Measurements from ENCODE around the gene EPB41. TPM values are rescaled to one million over a fixed set of nuclear protein-coding genes. Genes with fewer than 3 reads are reported as not detected.

EPB41 gene
- total and polyA plus RNA-seq, 2 donors (not counting 3 experiments of a cell fraction or from before 2014, with no cell fraction given): 22.3 to 45.7 TPM

- no peak for DNase-seq (ENCODE audit: low read depth, low spot score)
- H3K79me2 ChIP-seq (ENCODE audit: control insufficient read depth, insufficient read depth, low read length): peaks cover 3% of the 10 kb centered on the region
- POLR2A ChIA-PET: no interaction called here
- H3K4me3 ChIP-seq (replicated peaks in 1 of 3; ENCODE audit: insufficient read depth in 1 of 3, low read depth in 1 of 3, low read length in 3 of 3): no peak overlapping the region
- H3K36me3 ChIP-seq (ENCODE audit: control insufficient read depth in 2 of 2, extremely low read depth in 1 of 2, insufficient read depth in 2 of 2, low read length in 2 of 2): peaks cover 0 to 4% of the 10 kb centered on the region in 2 experiments
- no peak overlapping the region for H2AFZ ChIP-seq (ENCODE audit: low read depth, low read length)
- intact Hi-C loops (cut with micrococcal nuclease) (no loop called here), dilution Hi-C loops (cut with MboI; ENCODE audit: extremely low pct_ligation_motif_present, low sequenced_read_pairs) (no loop called here)
- FAIRE-seq: no peak
- CTCF ChIA-PET: interaction anchor here (0.9 to 2.7 kb wide), 2 partner anchors 144 to 313 kb away, joined by 4 to 17 read pairs; no protein-coding TSS in a partner anchor
- TF ChIP-seq MYC (IDR thresholded peaks at IDR 0.05; ENCODE audit: low read depth, low read length) (no peak), EZH2 (IDR thresholded peaks at IDR 0.05; ENCODE audit: borderline replicate concordance, low read depth, low read length, severe bottlenecking) (no peak), FOS (IDR thresholded peaks at IDR 0.05; ENCODE audit: borderline replicate concordance, insufficient read depth, low read length) (no peak), MAX (IDR thresholded peaks at IDR 0.05; ENCODE audit: insufficient read depth, insufficient read length) (no peak), CTCF (IDR thresholded peaks at IDR 0.05; ENCODE audit: extremely low read depth in 1 of 2, insufficient read depth in 1 of 2, low read depth in 1 of 2, low read length in 2 of 2) (no peak), POLR2A (IDR thresholded peaks at IDR 0.05; ENCODE audit: low read depth, low read length) (no peak), JUN (IDR thresholded peaks at IDR 0.05; ENCODE audit: borderline replicate concordance, insufficient read depth, insufficient read length, low read depth) (no peak), POLR2AphosphoS5 (IDR thresholded peaks at IDR 0.05; ENCODE audit: insufficient read depth, low read depth, low read length) (no peak), GATA2 (IDR thresholded peaks at IDR 0.05; ENCODE audit: insufficient read depth, insufficient read length, low read depth, low read length) (no peak)
- no peaks in the 10 kb centered on the region for H3K9me3 ChIP-seq (replicated peaks; ENCODE audit: control insufficient read depth, insufficient read depth, low read length)
- no peaks in the 10 kb centered on the region for H3K27me3 ChIP-seq (ENCODE audit: control insufficient read depth in 2 of 2, insufficient read depth in 2 of 2, low read length in 2 of 2)
- H3K4me2 ChIP-seq (ENCODE audit: insufficient read depth, low read length): no peak overlapping the region
- BruUV-seq (replicated peaks): no TSS peak
- H3K9ac ChIP-seq (replicated peaks; ENCODE audit: extremely low read depth, insufficient read depth, low read length): no peak overlapping the region
- H3K9me1 ChIP-seq (replicated peaks; ENCODE audit: control insufficient read depth, extremely low read depth, insufficient read depth, low read length): no peaks in the 10 kb centered on the region
- peaks cover 18% of the 10 kb centered on the region for H3K4me1 ChIP-seq (ENCODE audit: control insufficient read depth, extremely low read depth, insufficient read depth, low read length)
- no peak overlapping the region for H3K27ac ChIP-seq (ENCODE audit: insufficient read depth, low read depth, low read length)
- no peaks in the 10 kb centered on the region for H4K20me1 ChIP-seq (replicated peaks; ENCODE audit: control insufficient read depth, extremely low read depth, insufficient read depth, low read length)
Observed at GRCh38 chr1:28889357-28889756, 25.0 kb upstream of the EPB41 start.

Data from endothelial cell of umbilical vein (primary cell).